Glomerular visceral epithelial cell (primary cell): ENCODE data around the gene TMPRSS15.

ENCODE experiments used
- DNase-seq: peaks from one replicate; pipeline ENCODE4 v3.0.0-alpha.2; 2016; ENCODE audit errors: extremely low spot score

TMPRSS15 gene

GRCh38 chr21:18349468-18349867 lies 54.1 kb downstream of the TMPRSS15 start:
- DNase-seq, result no peak

DNA sequence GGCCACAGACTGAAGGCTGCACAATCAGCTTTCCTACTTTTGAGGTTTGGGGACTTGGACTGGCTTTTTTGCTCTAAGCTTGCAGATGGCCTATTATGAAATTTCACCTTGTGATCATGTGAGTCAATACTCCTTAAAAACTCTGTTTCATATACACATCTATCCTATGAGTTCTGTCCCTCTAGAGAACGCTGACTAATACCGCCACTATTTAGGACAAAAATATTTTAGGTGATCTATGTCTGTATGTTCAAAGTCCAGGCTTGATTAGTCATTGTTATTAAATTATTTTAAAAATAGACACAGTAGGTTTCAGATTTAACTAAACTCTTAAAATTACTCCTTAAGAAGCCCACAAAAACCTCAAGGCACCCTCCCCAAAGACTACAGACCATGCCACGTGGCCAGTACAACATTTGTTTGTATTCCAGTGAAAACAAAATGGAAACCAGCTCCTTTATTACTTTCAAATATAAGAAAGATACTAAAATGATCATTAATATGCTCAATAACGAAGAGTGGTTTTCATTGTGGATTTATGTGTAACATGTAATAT lies 63.1 kb downstream of the TMPRSS15 start:
- no peak for DNase-seq

- no peak for DNase-seq
These were observed 67.8 kb downstream of the TMPRSS15 start for GRCh38 chr21:18335651-18336236.

DNA sequence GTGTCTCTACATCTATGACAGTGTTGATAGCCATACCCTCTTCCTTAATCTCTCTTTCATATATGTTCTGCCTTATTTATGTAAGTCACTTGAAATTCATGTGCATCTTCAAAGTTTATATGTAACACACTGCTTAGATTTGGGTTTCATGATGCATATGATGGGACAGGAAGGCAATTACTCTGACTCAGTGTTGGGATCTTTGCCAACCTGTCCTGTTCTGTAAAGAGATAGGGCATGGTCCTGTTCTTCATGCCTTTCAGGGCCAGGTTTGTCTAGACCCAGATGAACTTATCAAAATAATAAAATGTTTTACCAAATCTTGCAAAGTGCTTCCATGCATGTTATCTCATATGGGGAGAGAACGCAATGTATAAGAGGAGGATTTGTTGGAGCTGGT lies 69.5 kb downstream of the TMPRSS15 start:
- peak; percentile 28 for DNase-seq

- no peak for DNase-seq
These were observed 85.4 kb downstream of the TMPRSS15 start for GRCh38 chr21:18318156-18318555.

DNA sequence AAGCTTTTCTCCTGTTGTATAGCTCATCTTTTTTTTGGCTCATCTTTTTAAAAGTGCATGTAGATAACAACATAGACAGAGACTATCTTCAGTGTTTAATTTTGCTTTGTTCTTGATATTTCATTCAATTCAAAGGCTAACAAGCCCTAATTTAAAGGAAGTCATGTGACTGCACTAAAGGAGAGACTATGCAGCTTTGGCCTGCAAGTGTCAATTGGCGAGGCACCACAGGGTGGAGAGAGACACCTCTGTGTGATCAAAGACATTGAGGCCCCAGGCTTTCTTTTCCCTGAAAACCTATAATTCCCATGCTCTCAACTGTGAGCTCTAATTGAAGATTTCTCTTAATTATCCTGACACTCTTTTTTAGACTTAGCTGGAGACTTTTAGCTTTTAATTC lies 105.4 kb downstream of the TMPRSS15 start:
- DNase-seq, result no peak

DNA sequence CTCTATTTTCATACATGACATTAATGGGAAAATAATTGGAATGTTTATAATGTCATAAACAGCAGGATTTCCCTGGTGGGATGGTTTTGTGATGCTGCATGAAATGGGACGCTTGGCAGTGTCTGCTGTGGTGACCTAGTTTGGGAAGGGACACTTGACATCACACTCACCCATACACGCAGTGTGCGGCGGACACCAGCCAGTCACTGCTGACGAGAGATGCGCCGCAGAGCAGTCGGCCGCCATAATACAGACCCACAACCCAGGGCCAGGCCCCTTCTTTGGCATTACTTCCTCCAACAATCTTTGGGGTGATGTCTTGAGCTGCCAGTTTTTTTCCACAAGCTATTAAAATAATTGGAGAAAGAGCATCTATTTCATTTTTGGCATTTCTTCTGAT lies 109.5 kb downstream of the TMPRSS15 start:
- no peak for DNase-seq

- no peak for DNase-seq
These were observed 113.7 kb downstream of the TMPRSS15 start for GRCh38 chr21:18289876-18290275.

- no peak for DNase-seq
These were observed 118.2 kb downstream of the TMPRSS15 start for GRCh38 chr21:18285379-18285778.

GRCh38 chr21:18275781-18276180 lies 127.8 kb downstream of the TMPRSS15 start:
- DNase-seq, result no peak

DNA sequence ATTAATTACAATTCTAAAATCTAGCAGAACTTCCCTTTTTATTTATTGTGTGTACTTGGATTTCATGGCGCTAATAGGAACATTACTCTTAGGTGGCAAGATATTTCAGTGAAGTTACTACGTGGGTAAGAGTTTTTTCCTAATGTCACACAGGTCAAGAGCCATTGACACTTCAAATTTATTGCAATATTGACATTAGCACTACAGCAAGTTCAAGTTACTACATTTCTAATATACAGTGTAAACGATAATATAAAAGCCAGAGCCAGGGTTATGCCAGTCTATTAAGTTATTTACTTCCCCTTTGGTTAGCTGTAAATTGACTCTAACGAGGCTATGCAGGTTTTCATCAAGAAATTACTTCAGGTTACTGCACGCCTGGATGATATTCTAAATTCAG lies 129.2 kb downstream of the TMPRSS15 start:
- no peak for DNase-seq

- DNase-seq, result no peak
These were observed 130.2 kb downstream of the TMPRSS15 start for GRCh38 chr21:18273400-18273799.

DNA sequence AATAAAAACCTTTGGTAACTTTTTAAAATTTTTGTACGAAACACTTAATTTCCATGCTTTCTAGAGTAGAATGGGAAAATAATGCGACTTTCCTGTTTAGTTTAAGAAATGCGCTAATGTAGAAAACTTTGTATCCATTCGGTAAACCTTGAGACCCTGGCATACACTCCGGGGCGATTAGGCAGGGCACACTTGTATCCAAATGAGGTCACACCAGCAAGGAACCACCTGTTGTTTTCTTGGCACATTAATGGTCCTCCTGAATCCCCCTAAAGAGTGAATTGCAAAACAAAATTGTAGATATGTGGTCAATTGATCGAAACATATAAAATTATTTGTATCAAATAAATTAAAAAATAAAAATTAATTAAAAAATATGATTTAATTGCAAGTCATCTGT lies 133.7 kb downstream of the TMPRSS15 start:
- DNase-seq, result no peak

GRCh38 chr21:18268906-18269305 lies 134.7 kb downstream of the TMPRSS15 start:
- no peak for DNase-seq

DNA sequence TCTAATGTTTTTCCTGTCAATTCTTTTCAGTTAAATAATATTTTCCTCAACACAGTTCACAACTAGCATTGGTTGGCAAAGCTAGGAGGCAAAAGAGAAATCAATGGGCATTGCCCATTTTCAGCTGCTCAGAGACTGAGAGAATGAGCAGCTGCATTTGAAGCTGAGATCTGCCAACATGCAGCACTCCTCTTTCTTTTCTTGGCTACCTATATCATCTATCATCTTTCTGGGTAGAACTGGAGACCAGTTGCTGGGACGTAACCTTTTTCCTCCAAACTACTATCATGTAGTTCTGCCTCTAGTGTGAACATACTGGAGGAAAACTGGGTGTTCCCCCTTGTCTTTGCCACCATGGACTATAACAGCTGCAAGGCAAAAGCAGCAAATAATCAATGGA lies 136.1 kb downstream of the TMPRSS15 start:
- DNase-seq, result no peak

GRCh38 chr21:18265944-18266343 lies 137.6 kb downstream of the TMPRSS15 start:
- DNase-seq, result no peak

DNA sequence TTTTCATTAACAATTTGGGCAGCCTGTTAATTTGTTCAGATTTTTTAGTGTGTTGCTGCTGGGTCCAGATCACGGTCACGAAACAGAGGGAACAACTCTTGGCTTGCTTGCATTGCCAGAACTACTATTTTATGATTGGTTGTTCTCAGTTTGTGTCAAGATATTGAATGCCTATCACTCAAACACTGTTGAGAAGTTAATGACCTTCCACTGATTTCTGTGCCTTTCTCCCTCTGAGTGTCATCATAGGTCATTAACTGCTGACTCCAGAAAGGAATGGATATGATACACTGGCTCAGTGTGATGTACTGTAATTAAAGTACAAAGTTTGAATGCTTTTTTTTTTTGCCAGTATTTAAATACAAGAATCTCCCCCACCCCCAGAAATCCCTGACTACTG lies 149.8 kb downstream of the TMPRSS15 start:
- no peak for DNase-seq

DNA sequence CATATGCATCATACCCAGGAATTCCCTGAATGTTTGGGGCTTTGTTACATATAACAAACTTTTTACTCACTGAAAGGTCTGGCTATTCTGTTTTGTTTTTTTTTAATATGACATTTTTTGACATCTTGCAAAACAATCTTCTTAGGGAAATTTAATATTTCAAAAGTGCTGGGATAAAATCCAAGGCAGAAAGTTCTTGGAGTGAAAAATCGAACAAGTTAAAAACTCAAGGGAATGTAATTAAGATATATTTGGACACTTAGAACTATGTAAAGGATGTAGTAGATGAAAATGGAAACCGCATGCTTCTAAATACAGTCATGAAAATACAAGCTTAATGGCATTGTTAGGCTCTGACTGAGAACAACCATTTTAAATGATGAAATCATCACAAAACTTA lies 150.4 kb downstream of the TMPRSS15 start:
- no peak for DNase-seq

DNA sequence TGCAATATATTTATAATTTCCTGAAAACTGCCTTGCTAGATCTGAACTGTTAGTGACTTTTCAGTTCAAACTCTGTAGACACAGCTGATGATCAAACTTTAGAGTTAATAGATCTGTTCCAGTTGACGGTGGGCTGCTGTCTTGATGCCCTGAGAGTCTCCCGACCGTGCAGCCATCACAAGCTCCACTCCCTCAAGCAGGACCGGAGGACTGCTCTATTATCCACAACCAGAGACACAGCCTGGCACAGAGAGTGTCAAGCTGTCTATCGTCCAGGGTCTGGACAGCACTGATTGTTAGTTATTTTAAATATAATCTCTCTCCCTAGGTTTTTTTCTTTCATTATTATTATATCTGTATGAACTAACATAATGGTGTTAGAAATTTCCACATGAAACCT lies 150.9 kb downstream of the TMPRSS15 start:
- DNase-seq, result no peak

DNA sequence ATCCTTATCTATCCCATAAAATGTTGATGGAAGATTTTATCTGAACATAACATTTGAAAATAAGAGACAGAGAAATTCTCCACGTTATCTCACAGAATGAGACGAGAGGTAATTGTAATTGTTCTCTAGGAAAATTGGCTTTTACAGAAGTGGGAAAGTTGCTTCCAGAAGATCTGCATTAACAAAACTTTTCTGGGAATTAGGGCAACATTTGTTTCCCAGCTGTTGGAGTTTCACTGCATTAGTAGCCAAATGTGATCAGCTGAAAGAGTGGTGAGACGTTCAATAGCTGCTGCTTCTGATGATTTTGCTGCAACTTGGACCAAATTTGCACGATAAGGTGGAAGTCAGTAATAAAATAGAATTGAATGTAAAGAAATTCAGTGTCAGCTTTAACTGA lies 151.3 kb downstream of the TMPRSS15 start:
- DNase-seq, result no peak

GRCh38 chr21:18251065-18251464 lies 152.5 kb downstream of the TMPRSS15 start:
- DNase-seq, result no peak

GRCh38 chr21:18249672-18250071 lies 153.9 kb downstream of the TMPRSS15 start:
- no peak for DNase-seq

GRCh38 chr21:18248171-18248570 lies 155.4 kb downstream of the TMPRSS15 start:
- no peak for DNase-seq

DNA sequence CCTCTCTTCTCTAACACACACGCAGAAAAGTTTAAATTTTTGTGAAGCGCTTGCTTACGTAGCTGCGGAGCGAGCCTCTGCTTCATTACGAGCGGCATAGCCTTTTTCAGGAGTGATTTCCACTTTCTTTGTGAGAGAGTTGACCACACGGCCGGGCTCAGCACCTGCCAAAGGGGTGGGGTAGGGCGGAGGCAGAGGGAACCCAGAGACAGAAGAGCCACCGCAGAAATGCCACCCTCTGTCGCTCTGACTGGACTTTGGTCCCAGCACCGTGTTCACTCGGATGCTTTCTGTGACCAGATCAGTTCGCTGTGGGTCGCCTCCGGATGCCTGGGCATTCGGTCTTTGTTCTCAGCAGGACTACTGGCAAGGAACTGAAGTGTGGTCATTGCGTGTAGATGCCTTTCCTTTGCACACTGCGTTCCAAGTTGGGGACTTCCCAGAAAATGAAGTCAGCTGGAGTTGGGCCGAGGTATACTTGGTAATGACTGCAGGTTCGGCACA lies 158.1 kb downstream of the TMPRSS15 start:
- DNase-seq, result no peak
